ENCODE data around the gene MACROD2. TPM values are rescaled to one million over a fixed set of nuclear protein-coding genes. Genes with fewer than 3 reads are reported as not detected.

Gene MACROD2
- total RNA-seq, 4 donors from 2014 or later = 4.6 to 33.0 (median 8.3) TPM

DNA sequence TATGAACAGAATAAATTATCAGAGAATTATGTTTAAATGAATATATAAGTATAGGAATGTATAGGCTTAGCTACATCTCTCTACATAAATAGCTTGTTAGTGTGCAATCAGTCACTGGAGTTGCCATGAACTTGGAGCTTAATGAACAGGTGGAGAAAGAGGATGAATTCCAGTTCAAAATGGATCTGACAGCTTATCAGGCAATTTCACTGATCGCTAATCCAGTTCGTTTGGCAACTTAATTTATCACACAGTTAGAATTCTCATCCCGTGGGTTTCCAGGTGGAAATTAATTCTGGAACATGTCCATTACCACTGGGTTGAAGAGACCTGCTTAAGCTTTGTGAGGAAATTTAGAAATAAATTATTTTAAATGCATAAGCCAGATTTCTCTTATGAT is 118.1 kb downstream of the MACROD2 start:
- no peak for DNase-seq
- WGBS, 2 donors (ENCODE audit: low coverage in 1 of 2) = 69 to 85% methylated on average over 2 to 3 of the region's 3 CpGs

DNA sequence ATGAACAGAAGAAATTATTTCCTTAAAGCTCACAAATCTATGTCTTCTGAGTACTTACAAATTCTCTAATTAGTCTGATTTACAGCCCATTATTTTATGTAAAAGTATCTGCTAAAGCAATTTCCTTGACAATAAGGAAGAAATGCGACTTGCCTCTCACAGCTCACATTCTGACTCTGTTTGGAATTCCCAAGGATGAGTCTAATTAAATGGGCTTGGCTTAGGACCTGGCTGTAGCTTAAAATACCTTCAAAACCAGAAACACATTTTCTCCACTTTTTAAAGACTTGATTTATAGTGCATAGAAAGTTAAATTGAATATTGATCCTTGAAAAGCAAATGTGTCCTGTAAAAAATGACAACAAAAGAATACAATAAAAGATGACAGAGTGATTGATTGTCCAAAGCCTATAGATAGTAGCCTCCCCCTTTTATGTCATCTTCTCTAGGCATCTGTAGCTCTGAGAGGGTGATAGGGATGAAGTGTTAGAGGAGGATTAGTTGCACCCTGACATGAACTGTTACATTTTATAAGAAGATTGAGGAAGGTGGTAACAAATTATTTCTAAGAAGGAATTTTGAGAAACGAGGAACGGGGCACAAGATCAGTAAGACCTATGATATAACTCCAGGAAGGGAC is 118.9 kb downstream of the MACROD2 start:
- no peak overlapping the region for H3K27ac ChIP-seq
- no peaks in the 10 kb centered on the region for H3K36me3 ChIP-seq
- no peak overlapping the region for H3K4me3 ChIP-seq
- TF ChIP-seq EP300 (IDR thresholded peaks at IDR 0.05; ENCODE audit: low read depth) (no peak), POLR2AphosphoS5 (IDR thresholded peaks at IDR 0.05) (no peak), POLR2A (IDR thresholded peaks at IDR 0.05) (no peak)
- TF ChIP-seq, protein P1, sequence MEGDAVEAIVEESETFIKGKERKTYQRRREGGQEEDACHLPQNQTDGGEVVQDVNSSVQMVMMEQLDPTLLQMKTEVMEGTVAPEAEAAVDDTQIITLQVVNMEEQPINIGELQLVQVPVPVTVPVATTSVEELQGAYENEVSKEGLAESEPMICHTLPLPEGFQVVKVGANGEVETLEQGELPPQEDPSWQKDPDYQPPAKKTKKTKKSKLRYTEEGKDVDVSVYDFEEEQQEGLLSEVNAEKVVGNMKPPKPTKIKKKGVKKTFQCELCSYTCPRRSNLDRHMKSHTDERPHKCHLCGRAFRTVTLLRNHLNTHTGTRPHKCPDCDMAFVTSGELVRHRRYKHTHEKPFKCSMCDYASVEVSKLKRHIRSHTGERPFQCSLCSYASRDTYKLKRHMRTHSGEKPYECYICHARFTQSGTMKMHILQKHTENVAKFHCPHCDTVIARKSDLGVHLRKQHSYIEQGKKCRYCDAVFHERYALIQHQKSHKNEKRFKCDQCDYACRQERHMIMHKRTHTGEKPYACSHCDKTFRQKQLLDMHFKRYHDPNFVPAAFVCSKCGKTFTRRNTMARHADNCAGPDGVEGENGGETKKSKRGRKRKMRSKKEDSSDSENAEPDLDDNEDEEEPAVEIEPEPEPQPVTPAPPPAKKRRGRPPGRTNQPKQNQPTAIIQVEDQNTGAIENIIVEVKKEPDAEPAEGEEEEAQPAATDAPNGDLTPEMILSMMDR (IDR thresholded peaks at IDR 0.05) = no peak
- 57 to 66% methylated on average over 3 of the region's 3 CpGs for WGBS, 2 donors (ENCODE audit: low coverage in 1 of 2)
- in situ Hi-C loops (cut with MboI; ENCODE audit: low pct_ligation_motif_present in 1 of 4, low pct_unique_long_range_greater_than_20kb in 1 of 4, low sequenced_read_pairs in 3 of 4) (no loop called here), intact Hi-C loops (cut with DNase I; ENCODE audit: low total_unique reads) (no loop called here)
- no peak for DNase-seq
- no peaks in the 10 kb centered on the region for H3K9me3 ChIP-seq
- no peaks in the 10 kb centered on the region for H3K4me1 ChIP-seq
- H3K27me3 ChIP-seq = no peaks in the 10 kb centered on the region

More for the DNA sequence above, 118.1 kb downstream of the MACROD2 start:
- TF ChIP-seq POLR2AphosphoS5 (IDR thresholded peaks at IDR 0.05) (no peak), EP300 (IDR thresholded peaks at IDR 0.05; ENCODE audit: low read depth) (no peak), POLR2A (IDR thresholded peaks at IDR 0.05) (no peak)
- TF ChIP-seq, protein P1 (IDR thresholded peaks at IDR 0.05) = no peak
- Histone ChIP-seq H3K27ac (no peak overlapping the region), H3K4me1 (no peaks in the 10 kb centered on the region), H3K27me3 (no peaks in the 10 kb centered on the region), H3K9me3 (no peaks in the 10 kb centered on the region), H3K4me3 (no peak overlapping the region), H3K36me3 (no peaks in the 10 kb centered on the region)
- intact Hi-C loops (cut with DNase I; ENCODE audit: low total_unique reads) = no loop called here
- in situ Hi-C loops (cut with MboI; ENCODE audit: low pct_ligation_motif_present in 1 of 4, low pct_unique_long_range_greater_than_20kb in 1 of 4, low sequenced_read_pairs in 3 of 4) = no loop called here

DNA sequence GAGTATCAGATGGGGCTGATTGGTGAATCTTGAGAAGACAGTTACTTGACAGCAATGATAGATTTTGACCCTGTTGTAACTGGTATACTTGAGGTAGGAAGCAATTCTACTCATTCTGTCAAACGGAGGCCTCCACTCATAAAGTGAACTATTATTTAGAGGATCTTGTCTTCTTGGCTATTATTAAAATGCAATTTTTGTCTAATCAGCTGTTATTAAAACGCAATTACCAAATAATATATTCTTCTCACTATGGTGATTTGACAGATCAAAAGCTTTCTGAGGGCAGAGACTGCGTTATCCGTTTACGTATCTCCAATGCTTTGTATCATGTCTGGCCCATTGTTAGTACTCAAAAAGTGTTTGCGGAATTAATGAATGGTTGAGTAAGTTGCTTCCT is 120.7 kb downstream of the MACROD2 start:
- no peaks in the 10 kb centered on the region for H3K36me3 ChIP-seq
- TF ChIP-seq POLR2AphosphoS5 (IDR thresholded peaks at IDR 0.05) = no peak
- TF ChIP-seq POLR2A (IDR thresholded peaks at IDR 0.05) = no peak
- TF ChIP-seq, protein P1 (IDR thresholded peaks at IDR 0.05) = no peak
- no peak for TF ChIP-seq EP300 (IDR thresholded peaks at IDR 0.05; ENCODE audit: low read depth)
- no peak overlapping the region for H3K27ac ChIP-seq
- in situ Hi-C loops (cut with MboI; ENCODE audit: low pct_ligation_motif_present in 1 of 4, low pct_unique_long_range_greater_than_20kb in 1 of 4, low sequenced_read_pairs in 3 of 4) (no loop called here), intact Hi-C loops (cut with DNase I; ENCODE audit: low total_unique reads) (no loop called here)
- no peaks in the 10 kb centered on the region for H3K9me3 ChIP-seq
- 88 to 94% methylated on average over 6 of the region's 6 CpGs for WGBS, 2 donors (ENCODE audit: low coverage in 1 of 2)
- H3K4me1 ChIP-seq = no peaks in the 10 kb centered on the region
- no peak overlapping the region for H3K4me3 ChIP-seq
- no peaks in the 10 kb centered on the region for H3K27me3 ChIP-seq
- DNase-seq = no peak

DNA sequence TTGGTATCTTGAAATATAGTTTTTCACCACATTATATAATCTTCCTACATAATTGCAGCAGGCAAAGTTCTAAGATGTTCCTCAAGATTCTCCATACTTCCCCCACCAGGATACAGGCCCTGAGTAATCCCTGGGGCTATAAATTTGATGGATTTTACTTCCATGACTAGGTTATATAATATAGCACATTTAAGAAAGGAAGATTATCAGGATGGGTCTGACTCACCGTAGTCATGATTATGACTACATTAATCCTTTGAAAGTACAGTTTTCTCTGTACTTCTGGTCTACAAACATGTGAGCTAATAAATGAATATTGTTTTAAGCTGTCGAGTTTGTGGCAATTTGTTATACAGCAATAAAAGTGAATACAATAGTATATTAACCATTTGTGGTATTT is 122.5 kb downstream of the MACROD2 start:
- Histone ChIP-seq H3K4me1 (no peaks in the 10 kb centered on the region), H3K9me3 (no peaks in the 10 kb centered on the region), H3K27ac (no peak overlapping the region), H3K27me3 (no peaks in the 10 kb centered on the region), H3K4me3 (no peak overlapping the region), H3K36me3 (no peaks in the 10 kb centered on the region)
- WGBS, 2 donors (ENCODE audit: low coverage in 1 of 2) = 57% methylated on average over 2 of the region's 2 CpGs
- TF ChIP-seq, protein P1 (IDR thresholded peaks at IDR 0.05) = no peak
- no peak for TF ChIP-seq POLR2A (IDR thresholded peaks at IDR 0.05)
- TF ChIP-seq POLR2AphosphoS5 (IDR thresholded peaks at IDR 0.05) = no peak
- TF ChIP-seq EP300 (IDR thresholded peaks at IDR 0.05; ENCODE audit: low read depth) = no peak
- in situ Hi-C loops (cut with MboI; ENCODE audit: low pct_ligation_motif_present in 1 of 4, low pct_unique_long_range_greater_than_20kb in 1 of 4, low sequenced_read_pairs in 3 of 4) = no loop called here
- intact Hi-C loops (cut with DNase I; ENCODE audit: low total_unique reads) = no loop called here
- no peak for DNase-seq
